Ishikawa (cell line): Measurements from ENCODE around the gene CAB39.

ENCODE experiments used
- CEBPB ChIP-seq: IDR thresholded peaks from 2 replicates; pipeline ENCODE4 v1.6.1; 2012
- CREB1 ChIP-seq: IDR thresholded peaks from 2 replicates; pipeline ENCODE4 v1.6.1; 2012; ENCODE audit warnings: low read depth
- EGR1 ChIP-seq: IDR thresholded peaks from 2 replicates; pipeline ENCODE4 v1.6.1; 2012
- EP300 ChIP-seq: IDR thresholded peaks from 2 replicates; pipeline ENCODE4 v1.6.1; 2012; ENCODE audit warnings: borderline replicate concordance
- FOXM1 ChIP-seq: IDR thresholded peaks from 2 replicates; pipeline ENCODE4 v1.6.1; 2012; ENCODE audit warnings: low read depth, borderline replicate concordance
- MAX ChIP-seq: IDR thresholded peaks from 2 replicates; pipeline ENCODE4 v1.6.1; 2012
- NFIC ChIP-seq: IDR thresholded peaks from 2 replicates; pipeline ENCODE4 v1.6.1; 2012
- RAD21 ChIP-seq: IDR thresholded peaks from 2 replicates; pipeline ENCODE4 v1.6.1; 2012; ENCODE audit warnings: low read depth
- REST ChIP-seq: IDR thresholded peaks from 2 replicates; pipeline ENCODE4 v1.6.1; 2012; ENCODE audit warnings: low read depth, mild to moderate bottlenecking
- TAF1 ChIP-seq: IDR thresholded peaks from 2 replicates; pipeline ENCODE4 v1.6.1; 2012; ENCODE audit warnings: low read depth, mild to moderate bottlenecking
- TCF12 ChIP-seq: IDR thresholded peaks from 2 replicates; pipeline ENCODE4 v1.6.1; 2012; ENCODE audit warnings: low read depth
- TEAD4 ChIP-seq: IDR thresholded peaks from 2 replicates; pipeline ENCODE4 v1.6.1; 2012
- USF1 ChIP-seq: IDR thresholded peaks from 2 replicates; pipeline ENCODE4 v1.6.1; 2012
- YY1 ChIP-seq: IDR thresholded peaks from 2 replicates; pipeline ENCODE4 v1.6.1; 2012; ENCODE audit warnings: low read depth
- ZBTB7A ChIP-seq: IDR thresholded peaks from 2 replicates; pipeline ENCODE4 v1.6.1; 2012; ENCODE audit warnings: low read depth

The CAB39 gene

GRCh38 chr2:230713331-230714135 is 891 bp downstream of the CAB39 start:
- TF ChIP-seq FOXM1 (no peak), CEBPB (no peak), TAF1 (no peak), YY1 (no peak), EGR1 (no peak), ZBTB7A (no peak), TEAD4 (no peak), CREB1 (no peak), EP300 (no peak), NFIC (no peak), MAX (no peak), REST (no peak), RAD21 (no peak), USF1 (no peak)

GRCh38 chr2:230714136-230714480 is 1.5 kb downstream of the CAB39 start:
- no peak for TF ChIP-seq MAX

GRCh38 chr2:230715201-230715600 is 2.6 kb downstream of the CAB39 start:
- TF ChIP-seq TAF1 (no peak), NFIC (no peak), EGR1 (no peak), FOXM1 (no peak), CEBPB (no peak), YY1 (no peak), CREB1 (no peak)

GRCh38 chr2:230716588-230716987 is 3.9 kb downstream of the CAB39 start:
- TF ChIP-seq ZBTB7A (no peak), EGR1 (no peak), TCF12 (no peak), YY1 (no peak), USF1 (no peak), RAD21 (no peak), NFIC (no peak), CREB1 (no peak), REST (no peak), TAF1 (no peak), MAX (no peak), FOXM1 (no peak), EP300 (no peak), CEBPB (no peak)

GRCh38 chr2:230717600-230717999 is 5.0 kb downstream of the CAB39 start:
- TF ChIP-seq TEAD4 (no peak), EP300 (no peak), REST (no peak), TCF12 (no peak), EGR1 (no peak), TAF1 (no peak), CREB1 (no peak), USF1 (no peak), RAD21 (no peak), YY1 (no peak), ZBTB7A (no peak), MAX (no peak), CEBPB (no peak), NFIC (no peak), FOXM1 (no peak)
